HUDEP-2 (cell line): ENCODE measurements around the gene ZMYND19.
"Not testable (repeated sequence)": the region's sequence is repeated elsewhere in the genome, so short reads cannot be mapped to it uniquely, and the experiment has no call there.

ENCODE experiments used
- DNase-seq, 76 experiments: peaks; one replicate each; lab custom pipeline; 2025; ENCODE audit not compliant: unreplicated experiment in 76 of 76; lab: John Stamatoyannopoulos, UW

Gene ZMYND19

DNA sequence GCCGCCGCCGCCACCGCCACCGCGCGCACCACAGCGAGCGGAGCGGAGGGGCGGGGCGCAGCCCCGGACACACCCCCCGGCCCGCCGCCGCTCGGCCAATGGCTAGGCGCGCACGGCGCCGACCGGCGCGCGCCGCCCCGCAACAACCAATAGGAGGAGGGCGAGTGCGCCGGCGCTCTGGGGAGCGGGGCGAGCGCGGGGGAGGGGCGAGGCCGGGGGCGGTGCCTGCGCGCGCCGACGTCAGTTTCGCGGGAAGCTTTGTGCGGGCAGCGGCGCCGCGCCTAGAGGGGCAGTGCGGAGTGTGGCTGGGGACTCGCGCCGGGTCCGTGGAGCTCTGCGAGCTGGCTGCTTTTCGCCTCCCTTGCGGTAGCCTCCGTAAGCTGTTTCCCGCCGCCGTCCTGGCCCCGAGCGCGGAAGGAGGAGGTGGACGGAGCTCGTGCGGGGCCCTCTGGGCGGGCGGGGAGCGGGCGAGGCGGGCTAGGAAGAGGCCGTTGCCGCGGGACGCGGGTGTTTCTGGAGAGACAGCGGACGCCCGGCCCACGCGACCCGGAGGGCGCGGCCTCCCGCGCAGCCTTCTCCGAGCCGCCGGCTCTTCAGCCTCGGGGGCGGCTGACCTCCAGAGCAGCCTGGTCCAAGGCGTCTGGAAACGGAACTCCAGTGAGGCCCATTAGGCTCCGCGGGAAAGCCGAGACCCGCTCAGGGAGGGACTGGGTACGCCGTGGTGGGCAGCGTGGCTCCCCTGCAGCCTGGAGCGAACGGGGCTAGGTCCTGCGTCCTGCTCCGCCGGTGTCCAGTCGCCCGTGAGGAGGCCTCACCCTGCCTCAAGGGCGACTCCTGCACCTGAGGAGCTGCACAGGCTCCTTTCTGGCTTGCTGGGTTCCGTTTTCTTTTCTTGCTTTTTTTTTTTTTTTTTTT, at the start of gene ZMYND19:
TSS of gene ZMYND19 (minus strand) at position 44 of the 915 bp plus-strand sequence. CDS start 249 bp downstream, outside the sequence.
- peak in 71 of 76 experiments; percentile 22 to 93 (median 79) for DNase-seq

DNA sequence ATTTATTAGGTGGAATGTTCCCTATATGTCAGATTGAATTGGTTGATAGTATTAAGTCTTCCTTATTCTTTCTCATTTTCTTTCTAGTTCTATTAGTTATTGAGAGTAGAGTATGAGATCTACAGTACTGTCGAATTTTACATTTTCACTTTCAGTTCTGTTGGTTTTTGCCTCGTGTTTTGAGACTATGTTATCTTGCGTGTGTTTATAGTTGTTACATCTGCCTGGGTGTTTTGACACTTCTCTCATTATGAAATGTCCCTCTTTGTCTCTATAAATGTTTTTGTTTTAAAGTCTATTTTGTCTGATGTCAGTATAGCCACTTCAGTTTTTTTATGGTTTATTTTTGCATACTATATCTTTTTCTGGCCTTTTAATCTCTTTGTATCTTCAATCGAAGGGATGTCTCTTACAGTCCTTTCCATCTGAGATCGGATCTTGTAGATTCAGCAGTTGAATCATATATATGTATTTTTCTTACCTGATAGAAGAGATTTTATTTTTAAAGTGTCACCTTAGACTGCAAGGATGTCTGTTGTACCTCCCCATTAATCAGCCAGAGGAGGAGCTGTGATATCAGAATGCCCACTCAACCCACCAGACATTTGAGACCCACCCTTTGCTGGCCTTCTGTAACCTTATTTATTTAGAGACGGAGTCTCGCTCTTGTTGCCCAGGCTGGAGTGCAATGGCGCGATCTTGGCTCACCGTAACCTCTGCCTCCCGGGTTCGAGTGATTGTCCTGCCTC, 49.2 kb upstream of the ZMYND19 start:
- no peak for DNase-seq

DNA sequence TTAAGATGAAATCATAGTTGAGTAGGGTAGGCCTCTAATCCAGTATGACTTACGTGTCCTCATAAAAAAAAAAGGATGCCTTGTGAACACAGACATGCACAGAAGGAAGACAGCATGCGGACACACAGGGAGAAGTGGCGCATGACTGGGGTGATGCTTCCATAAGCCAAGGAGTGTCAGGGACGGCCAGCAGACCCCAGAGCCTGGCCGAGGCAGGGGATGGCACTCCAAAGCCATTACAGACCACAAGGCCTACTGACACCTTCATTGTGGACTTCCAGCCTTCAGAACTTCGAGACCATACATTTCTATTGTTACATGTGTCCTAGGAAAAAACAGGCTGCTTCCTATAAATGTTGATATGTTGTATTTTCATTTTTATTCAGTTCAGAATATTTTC, 48.4 kb upstream of the ZMYND19 start:
- DNase-seq: no peak

DNA sequence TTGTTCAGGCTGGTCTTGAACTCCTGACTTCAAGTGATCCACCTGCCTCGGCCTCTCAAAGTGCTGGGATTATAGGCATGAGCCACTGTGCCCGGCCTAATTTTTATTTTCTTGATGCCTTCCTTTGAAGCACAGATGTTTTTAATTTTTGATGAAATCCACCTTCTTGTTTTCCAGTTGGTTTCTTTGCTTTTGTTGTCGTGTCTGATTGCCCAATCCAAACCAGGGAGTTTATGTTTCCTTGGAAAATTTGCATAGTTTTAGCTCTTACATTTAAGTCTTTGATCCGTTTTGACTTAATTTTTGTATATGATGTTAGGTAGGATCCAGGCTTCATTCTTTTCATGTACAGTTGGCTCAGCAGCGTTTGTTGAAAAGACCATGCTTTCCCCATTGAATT, 43.7 kb upstream of the ZMYND19 start:
- DNase-seq: no peak

DNA sequence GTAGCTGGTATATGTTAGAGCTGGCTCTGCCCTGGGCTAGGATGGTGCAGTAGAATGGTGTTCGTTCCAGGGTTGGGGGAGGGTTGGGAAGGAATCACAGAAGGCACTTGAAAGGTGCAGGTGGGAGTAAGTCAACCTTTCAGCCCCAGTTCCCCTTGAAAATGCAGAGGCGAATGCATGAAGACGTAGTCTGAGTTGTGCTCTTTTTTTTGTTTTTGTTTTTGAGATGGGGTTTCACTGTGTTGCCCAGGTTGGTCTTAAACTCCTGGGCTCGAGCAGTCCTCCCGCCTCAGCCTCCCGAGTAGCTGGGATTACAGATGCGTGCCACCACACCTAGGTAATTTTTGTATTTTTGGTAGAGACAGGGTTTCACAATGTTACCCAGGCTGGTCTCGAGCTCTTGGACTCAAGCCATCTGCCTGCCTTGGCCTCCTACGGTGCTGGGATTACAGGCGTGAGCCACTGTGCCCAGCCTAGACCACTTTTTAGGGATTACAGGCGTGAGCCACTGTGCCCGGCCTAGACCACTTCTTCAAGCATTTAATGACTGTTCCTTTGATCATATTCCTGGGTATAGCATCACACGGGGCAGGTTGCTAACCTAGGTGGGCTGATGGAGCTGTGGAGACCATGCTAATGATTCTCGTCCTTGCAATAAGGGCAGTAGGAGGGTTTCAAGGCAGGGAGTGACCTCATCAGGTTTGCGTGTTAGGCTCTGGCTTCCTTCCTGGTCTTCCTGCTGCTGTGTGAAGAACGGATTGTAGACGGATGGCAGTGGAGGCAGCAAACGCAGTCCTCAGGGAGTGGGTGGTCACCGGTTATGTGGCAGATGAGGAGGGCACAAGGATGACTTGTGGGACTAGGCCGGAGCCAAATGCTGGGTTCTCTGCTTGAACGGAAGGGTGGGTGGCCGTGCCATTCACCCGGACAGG, 42.2 kb upstream of the ZMYND19 start:
- DNase-seq: no peak

DNA sequence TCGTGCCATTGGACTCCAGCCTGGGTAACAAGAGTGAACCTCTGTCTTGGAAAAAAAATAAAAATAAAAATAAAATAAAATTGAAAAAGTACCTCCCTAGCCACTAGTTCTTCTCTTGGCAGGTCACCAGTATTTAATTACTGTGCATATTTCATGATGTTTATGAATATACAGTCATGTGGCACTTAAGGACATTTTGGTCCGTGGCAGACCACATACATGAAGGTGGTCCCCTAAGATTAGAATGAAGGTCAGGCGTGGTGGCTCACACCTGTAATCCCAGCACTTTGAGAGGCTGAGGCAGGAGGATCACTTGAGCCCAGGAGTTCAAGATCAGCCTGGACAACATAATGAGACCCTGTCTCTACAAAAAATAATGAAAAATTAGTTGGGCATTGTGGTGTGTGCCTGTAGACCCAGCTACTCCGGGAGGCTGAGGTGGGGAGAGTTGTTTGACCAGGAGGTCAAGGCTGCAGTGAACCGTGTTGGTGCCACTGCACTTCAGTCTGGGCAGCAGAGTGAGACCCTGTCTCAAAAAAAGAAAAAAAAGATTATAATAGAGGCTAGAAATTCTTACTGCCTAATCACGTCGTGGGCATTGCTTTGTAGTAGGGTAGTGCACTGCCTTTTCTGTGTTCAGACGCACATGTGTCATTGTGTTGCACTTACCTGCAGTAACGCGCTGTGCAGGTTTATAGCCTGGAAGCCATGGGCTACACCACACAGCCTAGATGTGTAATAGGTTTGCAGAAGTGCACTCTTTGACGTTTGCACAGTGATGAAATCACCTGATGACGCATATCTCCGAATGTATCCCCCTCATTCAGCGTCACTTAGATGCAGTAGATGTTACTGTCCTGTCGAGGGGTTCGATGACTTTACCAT, 41.3 kb upstream of the ZMYND19 start:
- no peak for DNase-seq

DNA sequence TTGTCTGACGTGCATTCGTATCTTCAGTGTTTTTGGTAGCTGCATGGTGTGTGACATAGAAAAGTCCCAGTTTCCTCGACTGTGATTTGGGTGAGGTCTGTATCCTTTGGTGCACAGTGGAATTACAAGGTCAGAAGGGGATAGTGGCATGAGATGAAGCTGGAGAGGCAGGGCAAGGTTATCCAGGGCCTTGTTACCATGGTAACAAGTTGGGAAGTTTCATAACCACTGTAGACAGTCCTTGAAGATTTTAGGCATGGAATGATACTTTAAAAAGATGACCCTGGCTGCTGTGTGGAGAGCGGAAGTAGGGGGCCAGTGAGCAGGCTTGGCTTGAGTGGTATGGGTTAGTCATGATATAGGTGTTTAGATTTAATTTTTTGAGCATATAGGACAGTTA, 40.4 kb upstream of the ZMYND19 start:
- no peak for DNase-seq

DNA sequence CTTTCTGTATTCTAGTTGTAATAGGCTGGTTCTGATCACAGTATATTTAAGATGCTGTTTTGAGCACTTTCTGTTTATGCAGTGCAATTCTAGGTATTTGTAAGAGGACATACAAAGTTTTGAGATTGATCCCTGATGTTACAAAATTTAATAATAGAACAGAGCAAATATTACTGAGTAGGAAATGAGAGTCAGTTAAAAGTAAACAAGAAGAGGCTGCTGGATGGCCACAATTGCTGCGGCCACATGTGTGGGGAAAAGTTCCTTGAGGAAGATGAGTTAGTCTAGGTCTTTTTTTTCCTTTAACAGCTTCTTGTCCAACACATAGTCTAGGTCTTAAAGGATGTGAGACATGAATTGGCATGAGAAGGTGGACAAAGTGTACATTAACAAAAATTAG, 39.8 kb upstream of the ZMYND19 start:
- DNase-seq: no peak

DNA sequence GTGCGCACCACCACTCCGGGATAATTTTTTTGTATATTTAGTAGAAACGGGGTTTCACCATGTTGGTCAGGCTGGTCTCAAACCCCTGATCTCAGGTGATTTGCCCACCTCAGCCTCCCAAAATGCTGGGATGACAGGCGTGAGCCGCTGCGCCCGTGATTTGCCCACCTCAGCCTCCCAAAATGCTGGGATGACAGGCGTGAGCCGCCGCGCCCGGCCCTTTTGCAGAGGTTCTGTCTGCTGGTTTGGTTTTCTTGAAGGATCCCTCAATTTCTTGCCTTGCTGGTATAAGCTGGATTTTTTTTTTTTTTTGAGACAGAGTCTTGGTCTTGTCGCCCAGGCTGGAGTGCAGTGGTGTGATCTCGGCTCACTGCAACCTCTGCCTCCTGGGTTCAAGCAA, 37.1 kb upstream of the ZMYND19 start:
- not testable (repeated sequence) for DNase-seq

DNA sequence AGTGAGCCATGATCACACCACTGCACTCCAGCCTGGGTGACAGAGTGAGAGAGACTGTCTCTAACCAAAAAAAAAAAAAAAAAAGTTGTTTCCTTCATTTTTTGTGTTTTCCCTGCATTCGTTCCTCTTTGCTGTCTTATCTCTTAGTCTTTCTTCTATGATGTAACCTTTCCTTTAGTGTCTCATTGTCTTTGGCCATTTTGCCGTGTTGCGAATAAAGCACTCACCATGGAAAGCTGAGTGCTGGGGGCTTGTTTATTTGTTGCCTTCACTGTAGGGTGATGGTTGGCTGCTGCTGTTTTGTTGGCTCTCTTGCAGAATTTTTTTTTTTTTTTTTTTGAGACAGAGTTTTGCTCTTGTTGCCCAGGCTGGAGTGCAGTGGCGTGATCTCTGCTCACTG, 36.2 kb upstream of the ZMYND19 start:
- no peak for DNase-seq

DNA sequence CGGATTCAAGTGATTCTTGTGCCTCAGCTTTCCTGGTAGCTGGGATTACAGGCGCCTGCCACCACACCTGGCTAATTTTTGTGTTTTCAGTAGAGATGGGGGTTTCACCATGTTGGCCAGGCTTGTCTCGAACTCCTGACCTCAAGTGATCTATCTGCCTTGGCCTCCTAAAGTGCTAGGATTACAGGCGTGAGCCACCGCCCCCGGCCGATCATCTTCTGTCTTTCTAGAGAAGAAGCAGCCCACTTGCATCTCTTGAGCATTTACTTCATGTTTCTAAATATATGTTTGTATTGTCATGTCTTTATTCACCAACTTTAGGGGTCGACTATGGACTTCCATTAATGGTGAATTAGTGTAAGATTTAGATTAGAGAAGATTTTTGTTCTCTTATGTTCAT, 31.9 kb upstream of the ZMYND19 start:
- DNase-seq: not testable (repeated sequence)

DNA sequence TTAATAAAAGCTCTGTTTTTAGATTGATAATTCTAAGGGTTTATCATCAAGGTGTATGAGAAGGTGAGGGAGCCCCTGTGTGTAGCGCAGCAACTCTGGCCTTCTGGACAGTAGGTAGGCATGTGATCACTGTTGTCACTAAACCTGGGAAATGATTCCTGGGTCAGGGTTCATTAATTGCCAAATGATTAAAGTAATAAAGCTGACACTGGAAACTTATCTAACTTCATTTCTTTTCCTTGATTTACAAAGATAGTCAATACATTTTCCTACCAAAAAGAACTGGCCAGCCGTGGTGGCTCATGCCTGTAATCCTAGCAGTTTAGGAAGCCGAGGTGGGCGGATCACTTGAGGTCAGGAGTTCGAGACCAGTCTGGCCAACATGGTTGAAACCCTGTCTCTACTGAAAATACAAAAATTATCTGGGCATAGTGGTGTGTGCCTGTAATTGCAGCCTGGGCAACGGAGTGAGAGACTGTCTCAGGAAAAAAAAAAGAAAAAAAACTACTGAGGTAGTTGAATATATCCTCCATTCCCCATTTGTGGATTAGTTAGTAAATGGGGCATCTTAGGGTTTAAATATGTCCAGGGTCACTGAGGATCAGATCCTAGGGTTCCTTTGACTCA, 30.9 kb upstream of the ZMYND19 start:
- DNase-seq: peak in 9 of 76 experiments; percentile 13 to 49 (median 20)

DNA sequence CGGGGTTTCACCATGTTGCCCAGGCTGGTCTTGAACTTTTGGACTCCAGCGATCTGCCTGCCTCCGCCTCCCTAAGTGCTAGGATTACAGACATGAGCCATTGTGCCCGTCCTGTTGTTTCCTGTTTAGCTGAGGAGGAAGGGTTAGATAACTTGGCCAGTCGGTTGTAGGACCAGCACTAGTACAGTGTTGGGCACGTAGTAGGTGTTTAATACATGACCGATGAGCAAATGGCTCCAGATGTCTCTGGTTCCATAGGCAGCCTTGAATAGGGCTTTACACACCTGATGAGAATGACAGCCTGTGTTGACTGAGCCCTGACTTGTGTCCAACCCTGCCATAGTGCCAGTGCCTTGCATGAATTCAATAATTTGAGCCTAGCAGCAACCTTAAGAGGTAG, 30.3 kb upstream of the ZMYND19 start:
- DNase-seq: no peak

DNA sequence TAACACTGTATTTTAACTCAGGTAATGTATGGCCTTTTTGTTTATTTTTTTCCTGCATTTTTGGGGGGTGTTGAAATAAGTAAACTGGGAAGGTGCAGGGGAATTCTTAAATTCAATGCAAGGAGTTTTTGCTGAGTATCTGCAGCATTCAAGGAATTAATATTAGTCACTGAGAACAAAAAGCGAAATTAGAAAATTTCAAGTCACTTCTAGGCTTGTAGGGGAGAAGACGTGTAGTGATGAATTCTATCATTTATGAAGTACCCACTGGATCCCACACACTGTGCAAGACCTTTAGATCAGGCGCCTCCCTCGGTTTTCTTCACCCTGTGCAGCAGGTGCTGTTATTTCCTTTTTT, 29.7 kb upstream of the ZMYND19 start:
- DNase-seq: no peak

DNA sequence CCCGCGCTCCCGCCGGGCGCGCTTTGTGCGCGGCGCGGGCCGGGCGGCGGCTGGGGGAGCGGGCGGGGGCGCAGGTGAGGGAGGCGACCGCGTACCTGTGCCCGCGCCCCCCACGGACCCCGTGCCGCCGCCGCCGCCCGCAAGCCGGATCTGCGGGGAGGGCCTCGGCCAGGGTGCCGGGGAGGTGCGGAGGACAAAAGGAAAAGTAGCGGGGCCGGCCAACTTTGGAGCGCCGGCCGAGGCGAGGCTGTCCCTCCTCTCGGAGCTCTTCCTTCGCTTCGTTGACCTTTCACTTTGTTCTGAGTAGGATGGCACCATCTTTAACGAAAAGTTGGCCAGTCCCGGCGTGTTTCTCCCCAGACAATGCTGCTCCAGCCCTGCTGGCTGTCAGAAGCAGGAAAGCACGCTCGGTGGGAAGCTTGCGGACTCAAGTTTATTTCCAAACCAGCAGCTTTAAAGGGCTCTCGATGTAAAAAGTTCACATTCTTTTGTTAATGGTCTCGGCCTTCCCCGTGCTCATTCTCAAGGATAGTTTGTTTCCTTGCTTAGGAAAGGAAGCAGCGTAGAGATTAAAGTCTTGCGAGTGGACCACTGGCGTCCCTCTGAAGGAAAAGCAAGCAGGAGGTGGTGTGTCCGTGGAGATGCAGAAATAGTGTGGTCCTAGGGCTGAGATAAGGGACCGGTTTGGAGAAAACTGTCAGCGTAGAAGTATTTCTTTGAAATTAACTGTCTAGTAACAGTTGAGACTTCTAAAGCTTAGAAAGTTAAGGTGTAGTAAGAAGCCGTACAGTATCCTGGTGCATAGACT, 29.1 kb upstream of the ZMYND19 start:
- DNase-seq: peak in 10 of 76 experiments; percentile 6 to 34 (median 22)

DNA sequence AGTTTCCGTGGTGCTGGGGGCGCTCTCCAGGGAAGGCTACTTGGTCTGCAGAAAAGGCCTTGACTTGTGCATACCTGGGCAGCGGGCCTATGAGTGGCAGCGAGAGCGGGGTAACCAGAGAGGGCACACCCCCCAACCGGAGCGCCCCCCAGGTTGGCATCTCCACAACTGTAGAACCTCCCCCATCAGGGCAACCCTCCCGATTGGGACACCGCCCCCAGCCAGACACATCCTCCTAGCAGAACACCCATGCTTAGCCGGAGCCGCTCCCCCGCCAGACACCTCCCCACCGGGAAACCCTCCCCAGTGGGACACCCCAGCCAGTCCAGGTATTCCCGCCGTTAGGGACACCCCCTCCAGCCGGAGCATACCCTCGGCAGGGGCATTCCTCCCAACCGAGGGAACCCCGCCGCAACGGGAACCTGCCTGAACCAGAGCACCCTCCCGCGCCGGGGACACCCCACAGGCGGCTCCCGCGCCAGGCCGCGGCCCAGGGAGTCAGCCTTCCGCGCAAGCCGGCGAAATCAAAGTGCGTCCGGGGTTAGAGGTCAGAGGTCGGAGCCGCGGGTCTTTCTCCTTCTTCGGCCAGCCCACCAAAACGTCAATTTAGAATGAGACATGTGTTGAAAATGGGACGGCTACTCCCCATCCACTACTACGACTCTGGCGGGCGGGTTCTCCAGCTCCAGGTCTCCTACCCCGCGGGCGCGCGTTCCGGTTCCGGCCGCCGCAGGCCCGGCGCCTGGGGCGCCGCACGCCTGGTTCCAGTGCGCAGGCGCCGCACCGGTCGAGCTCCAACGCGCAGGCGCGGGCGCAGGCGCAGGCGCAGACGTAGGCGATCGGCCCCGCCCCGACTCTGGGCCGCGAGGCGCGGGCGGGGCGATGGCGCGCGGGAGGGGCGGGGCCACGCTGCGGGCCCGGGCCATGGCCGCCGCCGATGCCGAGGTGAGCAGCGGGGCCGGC, 28.1 kb upstream of the ZMYND19 start, which contains the start of gene EHMT1:
TSS of gene EHMT1 (plus strand) at position 901 of the 963 bp plus-strand sequence. CDS start at position 925, 24 bp downstream.
- DNase-seq: peak in 69 of 76 experiments; percentile 35 to 90 (median 71)

DNA sequence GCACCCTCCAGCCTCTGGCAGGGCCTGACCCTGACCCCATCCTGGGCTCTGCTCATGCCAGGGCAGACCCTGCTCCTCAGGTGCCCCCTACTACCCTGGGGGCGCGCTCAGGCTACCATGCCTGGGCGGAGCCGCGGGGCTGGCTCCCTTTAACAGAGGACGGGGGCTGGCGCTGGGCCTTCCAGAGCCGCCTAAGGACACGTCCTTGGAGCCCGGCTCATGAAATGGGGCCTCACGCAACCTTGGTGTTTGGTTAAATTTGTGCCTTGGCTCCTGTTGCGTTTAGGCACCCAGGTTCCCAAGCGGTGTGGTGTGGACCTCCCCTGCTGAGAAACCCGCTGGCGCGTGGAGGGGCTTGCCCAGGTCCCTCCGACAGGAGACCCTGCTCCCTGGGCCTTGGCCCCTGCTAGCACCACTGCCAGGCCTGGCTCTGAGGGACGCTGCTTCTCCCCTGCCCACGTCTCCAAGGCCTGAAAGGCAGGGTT, 25.1 kb upstream of the ZMYND19 start:
- DNase-seq: no peak
